Mesenchymal stem cell (in vitro differentiated cells and primary cell): ENCODE results near the gene MIEN1.
A peak's percentile ranks its signal among the peaks of the same experiment; 100 is the strongest.
"Not testable (repeated sequence)": the region's sequence is repeated elsewhere in the genome, so short reads cannot be mapped to it uniquely, and the experiment has no call there.

Experiments used
- DNase-seq: peaks from one replicate; pipeline ENCODE4 v3.0.0-alpha.2; 2013
- H2AFZ ChIP-seq: one replicate; pipeline ENCODE4 v1.6.1; 2013; ENCODE audit warnings: low read depth, mild to moderate bottlenecking, control low read depth, inconsistent platforms, low read length, moderate library complexity
- H2AK5ac ChIP-seq: 2 replicates; pipeline ENCODE4 v1.6.1; 2013; ENCODE audit warnings: low read length, moderate library complexity, mild to moderate bottlenecking, inconsistent platforms; ENCODE audit not compliant: severe bottlenecking
- H2BK120ac ChIP-seq: one replicate; pipeline ENCODE4 v1.6.1; 2013; ENCODE audit warnings: low read depth, mild to moderate bottlenecking, inconsistent platforms, low read length, moderate library complexity
- H2BK12ac ChIP-seq, 2 experiments: one replicate each; pipeline ENCODE4 v1.6.1; 2013; ENCODE audit warnings: inconsistent platforms in 2 of 2, low read length in 2 of 2, mild to moderate bottlenecking in 2 of 2, moderate library complexity in 2 of 2, control low read depth in 1 of 2
- H2BK15ac ChIP-seq: one replicate; pipeline ENCODE4 v1.6.1; 2013; ENCODE audit warnings: mild to moderate bottlenecking, low read depth, inconsistent platforms; ENCODE audit not compliant: poor library complexity, severe bottlenecking
- H2BK5ac ChIP-seq: 2 replicates; pipeline ENCODE4 v1.6.1; 2013; ENCODE audit warnings: low read depth, mild to moderate bottlenecking, low read length, control low read depth, inconsistent platforms; ENCODE audit not compliant: poor library complexity, severe bottlenecking
- H3K14ac ChIP-seq, 2 experiments: one replicate each; pipeline ENCODE4 v1.6.1; 2013; ENCODE audit warnings: inconsistent platforms in 2 of 2, low read length in 2 of 2, control low read depth in 1 of 2, mild to moderate bottlenecking in 1 of 2, moderate library complexity in 1 of 2
- H3K18ac ChIP-seq, 2 experiments: one replicate each; pipeline ENCODE4 v1.6.1; 2013; ENCODE audit warnings: inconsistent platforms in 2 of 2, low read length in 2 of 2, control low read depth in 1 of 2, low read depth in 1 of 2, mild to moderate bottlenecking in 1 of 2
- H3K23ac ChIP-seq, 2 experiments: one replicate each; pipeline ENCODE4 v1.6.1; 2013; ENCODE audit warnings: inconsistent platforms in 2 of 2, low read length in 2 of 2, mild to moderate bottlenecking in 2 of 2, moderate library complexity in 2 of 2, control low read depth in 1 of 2
- H3K27ac ChIP-seq: 2 replicates; pipeline ENCODE4 v1.5.1; 2013; ENCODE audit warnings: mild to moderate bottlenecking, moderate library complexity, low read length, control low read depth, inconsistent platforms; ENCODE audit not compliant: poor library complexity, severe bottlenecking
- H3K27me3 ChIP-seq, 2 experiments: 2 replicates each; pipeline versions ENCODE4 v1.6.1 to v1.7.0; 2013; ENCODE audit warnings: low read length in 2 of 2, mild to moderate bottlenecking in 2 of 2, moderate library complexity in 2 of 2, control low read depth in 1 of 2, inconsistent platforms in 1 of 2; ENCODE audit not compliant: control insufficient read depth in 1 of 2, insufficient read depth in 1 of 2
- H3K36me3 ChIP-seq, 2 experiments: 2 replicates each; pipeline versions ENCODE4 v1.6.1 to v1.7.0; 2013; ENCODE audit warnings: low read length in 2 of 2, control low read depth in 1 of 2, inconsistent platforms in 1 of 2, low read depth in 1 of 2, mild to moderate bottlenecking in 1 of 2; ENCODE audit not compliant: insufficient read depth in 2 of 2, control insufficient read depth in 1 of 2
- H3K4ac ChIP-seq, 2 experiments: one replicate each; pipeline ENCODE4 v1.6.1; 2013; ENCODE audit warnings: inconsistent platforms in 2 of 2, low read length in 2 of 2, mild to moderate bottlenecking in 2 of 2, moderate library complexity in 2 of 2, control low read depth in 1 of 2, low read depth in 1 of 2
- H3K4me1 ChIP-seq: 2 replicates; pipeline ENCODE4 v1.6.1; 2013; ENCODE audit warnings: low read depth, low read length, control low read depth; ENCODE audit not compliant: control insufficient read depth, insufficient read depth
- H3K4me2 ChIP-seq: 2 replicates; pipeline ENCODE4 v1.6.1; 2013; ENCODE audit warnings: low read length, mild to moderate bottlenecking, inconsistent platforms; ENCODE audit not compliant: poor library complexity, severe bottlenecking
- H3K4me3 ChIP-seq, 2 experiments: 2 replicates each; pipeline versions ENCODE4 v1.5.1 to v1.7.0; 2013; ENCODE audit warnings: low read length in 2 of 2, mild to moderate bottlenecking in 2 of 2, control low read depth in 1 of 2, low read depth in 1 of 2; ENCODE audit not compliant: insufficient read depth in 1 of 2
- H3K79me1 ChIP-seq: replicated peaks from 2 replicates; pipeline ENCODE4 v1.6.1; 2013; ENCODE audit warnings: mild to moderate bottlenecking, control low read depth, low read length, inconsistent platforms; ENCODE audit not compliant: poor library complexity, severe bottlenecking
- H3K9ac ChIP-seq: 2 replicates; pipeline ENCODE4 v1.7.0; 2013; ENCODE audit warnings: mild to moderate bottlenecking, low read length, moderate library complexity
- H3K9me3 ChIP-seq: 2 replicates; pipeline ENCODE4 v1.7.0; 2013; ENCODE audit warnings: mild to moderate bottlenecking, low read length; ENCODE audit not compliant: control insufficient read depth
- H4K8ac ChIP-seq: one replicate; pipeline ENCODE4 v1.6.1; 2013; ENCODE audit warnings: inconsistent platforms, mild to moderate bottlenecking, low read length, moderate library complexity
- H4K91ac ChIP-seq: one replicate; pipeline ENCODE4 v1.6.1; 2013; ENCODE audit warnings: mild to moderate bottlenecking, low read length, inconsistent platforms
- WGBS: methylation state at CpG from one replicate; pipeline ENCODE4 v1.1.7; 2013; ENCODE audit warnings: mixed read lengths; 5-methylcytosine and 5-hydroxymethylcytosine counted together

MIEN1 gene

DNA sequence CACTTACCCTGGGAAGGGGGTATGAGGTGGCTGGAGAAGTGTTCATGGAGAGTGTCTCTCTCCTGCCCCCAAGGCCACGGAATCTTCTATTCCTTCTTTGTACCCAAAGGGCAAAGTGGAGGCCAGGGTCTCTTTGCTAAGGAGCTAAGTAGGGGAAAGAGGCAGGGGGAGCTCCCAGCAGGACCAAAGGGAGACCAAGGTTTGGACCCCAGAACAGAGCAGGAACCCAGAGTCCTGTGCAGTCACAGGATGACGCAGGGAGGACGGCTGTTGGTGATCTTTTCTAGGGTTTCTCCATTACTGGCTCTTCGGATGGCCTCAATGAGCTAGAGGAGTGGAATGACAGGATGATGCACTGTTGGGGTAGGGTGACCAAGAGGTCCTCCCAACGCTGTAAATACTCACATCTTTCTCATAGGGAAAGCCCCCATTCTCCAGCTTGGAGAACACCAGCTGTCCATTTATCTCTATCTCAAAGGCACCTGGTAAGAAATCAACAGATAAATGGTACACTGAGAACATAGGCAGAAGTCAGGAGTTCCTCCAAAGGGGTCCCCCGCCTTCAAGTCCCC lies 966 bp downstream of the MIEN1 start:
- no peak overlapping the region for H3K4ac ChIP-seq

DNA sequence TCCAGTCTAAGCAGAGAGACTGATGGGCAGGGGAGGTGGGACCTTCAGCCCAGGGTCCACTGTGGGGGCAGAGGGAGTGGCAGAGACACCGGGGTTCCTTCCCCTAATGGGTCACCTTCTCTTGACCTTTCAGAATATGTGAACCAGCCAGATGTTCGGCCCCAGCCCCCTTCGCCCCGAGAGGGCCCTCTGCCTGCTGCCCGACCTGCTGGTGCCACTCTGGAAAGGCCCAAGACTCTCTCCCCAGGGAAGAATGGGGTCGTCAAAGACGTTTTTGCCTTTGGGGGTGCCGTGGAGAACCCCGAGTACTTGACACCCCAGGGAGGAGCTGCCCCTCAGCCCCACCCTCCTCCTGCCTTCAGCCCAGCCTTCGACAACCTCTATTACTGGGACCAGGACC lies 2.8 kb downstream of the MIEN1 start:
- Histone ChIP-seq H3K23ac (no peak overlapping the region), H2BK5ac (no peak overlapping the region), H4K91ac (no peak overlapping the region), H3K14ac (no peak overlapping the region), H3K36me3 (peaks cover 41 to 62% of the 10 kb centered on the region in 2 experiments), H2BK12ac (no peak overlapping the region), H2BK15ac (no peak overlapping the region), H3K4me3 (no peak overlapping the region), H3K4me2 (no peak overlapping the region), H3K4ac (no peak overlapping the region), H2BK120ac (no peak overlapping the region), H3K18ac (no peak overlapping the region), H3K4me1 (peaks cover 11% of the 10 kb centered on the region), H3K27me3 (no peaks in the 10 kb centered on the region), H3K79me1 (peaks cover 20% of the 10 kb centered on the region), H2AK5ac (no peak overlapping the region), H2AFZ (no peak overlapping the region), H3K27ac (no peak overlapping the region), H3K9me3 (no peaks in the 10 kb centered on the region), H3K9ac (no peak overlapping the region), H4K8ac (no peak overlapping the region)
- 94% methylated on average over 10 of the region's 10 CpGs for WGBS
- DNase-seq, result no peak

More for the DNA sequence above, 966 bp downstream of the MIEN1 start:
- peaks cover 41 to 46% of the 10 kb centered on the region in 2 experiments for H3K36me3 ChIP-seq
- no peak overlapping the region for H2BK120ac ChIP-seq
- H2BK15ac ChIP-seq, result no peak overlapping the region
- H3K4me3 ChIP-seq, result peak overlapping the region in 1 of 2 experiments; percentile 95
- no peak overlapping the region for H4K91ac ChIP-seq
- no peak overlapping the region for H2BK5ac ChIP-seq
- H2AK5ac ChIP-seq, result peak overlapping the region; percentile 20
- no peak overlapping the region for H3K18ac ChIP-seq
- H2AFZ ChIP-seq, result no peak overlapping the region
- H3K79me1 ChIP-seq, result peaks cover 20% of the 10 kb centered on the region
- no peak for DNase-seq
- H3K27me3 ChIP-seq, result no peaks in the 10 kb centered on the region
- H3K9ac ChIP-seq, result peak overlapping the region; percentile 91
- peak overlapping the region in 1 of 2 experiments; percentile 46 for H3K14ac ChIP-seq
- 81% methylated on average over 5 of the region's 6 CpGs for WGBS
- H3K4me2 ChIP-seq, result peak overlapping the region; percentile 58
- H3K4me1 ChIP-seq, result peaks cover 11% of the 10 kb centered on the region
- no peak overlapping the region for H2BK12ac ChIP-seq
- no peaks in the 10 kb centered on the region for H3K9me3 ChIP-seq
- H3K23ac ChIP-seq, result no peak overlapping the region
- H3K27ac ChIP-seq, result no peak overlapping the region
- no peak overlapping the region for H4K8ac ChIP-seq

DNA sequence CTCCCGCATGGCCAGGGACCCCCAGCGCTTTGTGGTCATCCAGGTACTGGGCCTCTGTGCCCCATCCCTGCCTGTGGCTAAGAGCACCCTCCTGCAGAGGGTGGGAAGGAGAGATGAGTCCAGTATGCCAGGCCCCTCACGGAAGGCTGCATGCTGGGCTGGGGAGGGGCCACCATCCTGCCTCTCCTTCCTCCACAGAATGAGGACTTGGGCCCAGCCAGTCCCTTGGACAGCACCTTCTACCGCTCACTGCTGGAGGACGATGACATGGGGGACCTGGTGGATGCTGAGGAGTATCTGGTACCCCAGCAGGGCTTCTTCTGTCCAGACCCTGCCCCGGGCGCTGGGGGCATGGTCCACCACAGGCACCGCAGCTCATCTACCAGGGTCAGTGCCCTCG lies 3.7 kb downstream of the MIEN1 start:
- no peak overlapping the region for H2AK5ac ChIP-seq
- no peak overlapping the region for H2BK15ac ChIP-seq
- peaks cover 20% of the 10 kb centered on the region for H3K79me1 ChIP-seq
- H3K4me1 ChIP-seq, result peaks cover 11% of the 10 kb centered on the region
- no peak overlapping the region for H2AFZ ChIP-seq
- no peak overlapping the region for H2BK120ac ChIP-seq
- H3K18ac ChIP-seq, result no peak overlapping the region
- H4K91ac ChIP-seq, result no peak overlapping the region
- H3K23ac ChIP-seq, result no peak overlapping the region
- H3K27me3 ChIP-seq, result no peaks in the 10 kb centered on the region
- H3K4ac ChIP-seq, result no peak overlapping the region
- H3K14ac ChIP-seq, result no peak overlapping the region
- H4K8ac ChIP-seq, result no peak overlapping the region
- H2BK12ac ChIP-seq, result no peak overlapping the region
- no peak overlapping the region for H3K27ac ChIP-seq
- WGBS, result 96% methylated on average over 9 of the region's 9 CpGs
- no peak overlapping the region for H3K4me3 ChIP-seq
- H2BK5ac ChIP-seq, result no peak overlapping the region
- DNase-seq, result no peak
- no peak overlapping the region for H3K4me2 ChIP-seq
- no peak overlapping the region for H3K9ac ChIP-seq
- peaks cover 47 to 68% of the 10 kb centered on the region in 2 experiments for H3K36me3 ChIP-seq
- no peaks in the 10 kb centered on the region for H3K9me3 ChIP-seq

DNA sequence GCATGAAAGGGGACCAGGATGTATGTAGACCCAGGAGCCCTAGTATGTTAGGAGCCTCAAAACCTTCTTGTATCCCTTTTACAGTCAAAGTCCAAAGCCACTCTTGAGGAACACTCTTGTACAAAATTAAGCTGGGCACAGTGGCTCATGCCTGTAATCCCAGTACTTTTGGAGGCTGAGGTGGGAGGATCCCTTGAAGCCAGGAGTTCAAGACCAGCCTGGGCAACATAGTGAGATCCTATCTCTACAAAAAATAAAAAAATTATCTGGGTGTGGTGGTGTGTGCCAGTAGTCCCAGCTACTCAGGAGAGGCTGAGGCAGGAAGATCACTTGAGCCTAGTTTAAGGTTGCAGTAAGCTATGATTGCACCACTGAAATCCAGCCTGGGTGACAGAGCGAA lies 4.4 kb downstream of the MIEN1 start:
- H3K9me3 ChIP-seq, H3K18ac ChIP-seq, H4K91ac ChIP-seq, H3K14ac ChIP-seq, H3K4me3 ChIP-seq, H3K27ac ChIP-seq, H3K9ac ChIP-seq, H4K8ac ChIP-seq, H2BK5ac ChIP-seq, H3K23ac ChIP-seq, H2AK5ac ChIP-seq, H2AFZ ChIP-seq, H2BK15ac ChIP-seq, H2BK12ac ChIP-seq, H3K27me3 ChIP-seq, DNase-seq, H2BK120ac ChIP-seq, H3K4ac ChIP-seq, H3K4me2 ChIP-seq: not testable (repeated sequence)
- Histone ChIP-seq H3K4me1 (peaks cover 11% of the 10 kb centered on the region), H3K79me1 (peaks cover 20% of the 10 kb centered on the region), H3K36me3 (peaks cover 47 to 69% of the 10 kb centered on the region in 2 experiments)
- no CpG with 5 or more reads among the region's 1 CpG for WGBS
